ENCODE data around the gene CFAP251. TPM values are rescaled to one million over a fixed set of nuclear protein-coding genes. Genes with fewer than 3 reads are reported as not detected.

CFAP251 gene
- polyA plus RNA-seq, 1 experiment: 1.3 TPM

GRCh38 chr12:121905746-121906145 lies 12.6 kb upstream of the CFAP251 start:
- no peak overlapping the region for H3K4me3 ChIP-seq (ENCODE audit: low read depth, low read length)
- no peaks in the 10 kb centered on the region for H3K27me3 ChIP-seq (ENCODE audit: control insufficient read depth, insufficient read depth, low read length)
- no peak for TF ChIP-seq CTCF (IDR thresholded peaks at IDR 0.05; ENCODE audit: insufficient read depth, low read depth, low read length)
- ChIA-PET CTCF (interaction anchor here (0.7 to 1.0 kb wide), 2 partner anchors 13 to 261 kb away, joined by 3 read pairs; partner anchors contain the start of gene CFAP251), POLR2A (no interaction called here)
- DNase-seq (ENCODE audit: low read depth): no peak
- H3K36me3 ChIP-seq (ENCODE audit: control insufficient read depth, insufficient read depth, low read length): peaks cover 21% of the 10 kb centered on the region

GRCh38 chr12:121908702-121909101 lies 9.7 kb upstream of the CFAP251 start:
- Histone ChIP-seq H3K4me3 (ENCODE audit: low read depth, low read length) (no peak overlapping the region), H3K36me3 (ENCODE audit: control insufficient read depth, insufficient read depth, low read length) (peaks cover 9% of the 10 kb centered on the region), H3K27me3 (ENCODE audit: control insufficient read depth, insufficient read depth, low read length) (no peaks in the 10 kb centered on the region)
- ChIA-PET CTCF (no interaction called here), POLR2A (no interaction called here)
- no peak for DNase-seq (ENCODE audit: low read depth)
- TF ChIP-seq CTCF (IDR thresholded peaks at IDR 0.05; ENCODE audit: insufficient read depth, low read depth, low read length): no peak

GRCh38 chr12:121911824-121912585 lies 6.4 kb upstream of the CFAP251 start:
- Histone ChIP-seq H3K4me3 (ENCODE audit: low read depth, low read length) (no peak overlapping the region), H3K27me3 (ENCODE audit: control insufficient read depth, insufficient read depth, low read length) (no peaks in the 10 kb centered on the region), H3K36me3 (ENCODE audit: control insufficient read depth, insufficient read depth, low read length) (peaks cover 12% of the 10 kb centered on the region)
- no peak for TF ChIP-seq CTCF (IDR thresholded peaks at IDR 0.05; ENCODE audit: insufficient read depth, low read depth, low read length)
- no peak for DNase-seq (ENCODE audit: low read depth)
- POLR2A ChIA-PET: interaction anchor here (0.6 kb wide), 1 partner anchor 1707 kb away, joined by 3 read pairs; no protein-coding TSS in a partner anchor
- CTCF ChIA-PET: interaction anchor here (1.0 to 1.2 kb wide), 2 partner anchors 117 to 118 kb away, joined by 3 to 4 read pairs; partner anchors contain the start of gene RHOF

GRCh38 chr12:121915841-121916321 lies 2.5 kb upstream of the CFAP251 start:
- no peak for DNase-seq (ENCODE audit: low read depth)
- ChIA-PET POLR2A (no interaction called here), CTCF (interaction anchor here (0.6 to 2.3 kb wide), 9 partner anchors 22 to 248 kb away, joined by 3 to 10 read pairs (median 5); no protein-coding TSS in a partner anchor)
- H3K4me3 ChIP-seq (ENCODE audit: low read depth, low read length): no peak overlapping the region
- H3K36me3 ChIP-seq (ENCODE audit: control insufficient read depth, insufficient read depth, low read length): peaks cover 7% of the 10 kb centered on the region
- no peak for TF ChIP-seq CTCF (IDR thresholded peaks at IDR 0.05; ENCODE audit: insufficient read depth, low read depth, low read length)
- no peaks in the 10 kb centered on the region for H3K27me3 ChIP-seq (ENCODE audit: control insufficient read depth, insufficient read depth, low read length)

GRCh38 chr12:121916719-121917118 lies 1.7 kb upstream of the CFAP251 start:
- H3K27me3 ChIP-seq (ENCODE audit: control insufficient read depth, insufficient read depth, low read length): no peaks in the 10 kb centered on the region
- TF ChIP-seq CTCF (IDR thresholded peaks at IDR 0.05; ENCODE audit: insufficient read depth, low read depth, low read length): peak; percentile 38
- H3K36me3 ChIP-seq (ENCODE audit: control insufficient read depth, insufficient read depth, low read length): peaks cover 7% of the 10 kb centered on the region
- no peak overlapping the region for H3K4me3 ChIP-seq (ENCODE audit: low read depth, low read length)
- ChIA-PET POLR2A (no interaction called here), CTCF (interaction anchor here (1.0 to 2.3 kb wide), 9 partner anchors 23 to 214 kb away, joined by 3 to 10 read pairs (median 5); no protein-coding TSS in a partner anchor)
- no peak for DNase-seq (ENCODE audit: low read depth)

Measured in BJ (cell line).